ENCODE data around the gene C1orf53. TPM values are rescaled to one million over a fixed set of nuclear protein-coding genes. Genes with fewer than 3 reads are reported as not detected.

Gene C1orf53
- total RNA-seq, 1 donor from 2014 or later: 1.4 TPM

GRCh38 chr1:197944485-197944884, 42.1 kb downstream of the C1orf53 start:
- H3K4me2 ChIP-seq: no peak overlapping the region
- Mint-ChIP-seq H3K36me3 (no peaks in the 10 kb centered on the region), H3K27me3 (ENCODE audit: insufficient read depth, low read depth) (peaks cover 2% of the 10 kb centered on the region), H3K27ac (no peak overlapping the region), H3K9me3 (peaks cover 2% of the 10 kb centered on the region), H3K4me1 (no peaks in the 10 kb centered on the region), H3K4me3 (no peak overlapping the region)
- TF ChIP-seq EZH2 (IDR thresholded peaks at IDR 0.05) (no peak), EZH2phosphoT487 (IDR thresholded peaks at IDR 0.05) (no peak)
- TF ChIP-seq, protein P1, sequence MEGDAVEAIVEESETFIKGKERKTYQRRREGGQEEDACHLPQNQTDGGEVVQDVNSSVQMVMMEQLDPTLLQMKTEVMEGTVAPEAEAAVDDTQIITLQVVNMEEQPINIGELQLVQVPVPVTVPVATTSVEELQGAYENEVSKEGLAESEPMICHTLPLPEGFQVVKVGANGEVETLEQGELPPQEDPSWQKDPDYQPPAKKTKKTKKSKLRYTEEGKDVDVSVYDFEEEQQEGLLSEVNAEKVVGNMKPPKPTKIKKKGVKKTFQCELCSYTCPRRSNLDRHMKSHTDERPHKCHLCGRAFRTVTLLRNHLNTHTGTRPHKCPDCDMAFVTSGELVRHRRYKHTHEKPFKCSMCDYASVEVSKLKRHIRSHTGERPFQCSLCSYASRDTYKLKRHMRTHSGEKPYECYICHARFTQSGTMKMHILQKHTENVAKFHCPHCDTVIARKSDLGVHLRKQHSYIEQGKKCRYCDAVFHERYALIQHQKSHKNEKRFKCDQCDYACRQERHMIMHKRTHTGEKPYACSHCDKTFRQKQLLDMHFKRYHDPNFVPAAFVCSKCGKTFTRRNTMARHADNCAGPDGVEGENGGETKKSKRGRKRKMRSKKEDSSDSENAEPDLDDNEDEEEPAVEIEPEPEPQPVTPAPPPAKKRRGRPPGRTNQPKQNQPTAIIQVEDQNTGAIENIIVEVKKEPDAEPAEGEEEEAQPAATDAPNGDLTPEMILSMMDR (IDR thresholded peaks at IDR 0.05): no peak
- no peaks in the 10 kb centered on the region for H3K36me3 ChIP-seq
- H3K9me3 ChIP-seq (ENCODE audit: low read depth): no peaks in the 10 kb centered on the region
- H3K27ac ChIP-seq: no peak overlapping the region
- no peak for DNase-seq (ENCODE audit: low spot score)
- no peak overlapping the region for H2AFZ ChIP-seq (replicated peaks)
- H4K20me1 ChIP-seq (ENCODE audit: low read depth): no peaks in the 10 kb centered on the region
- H3F3A ChIP-seq (ENCODE audit: low read depth): no peaks in the 10 kb centered on the region
- H3K79me2 ChIP-seq (ENCODE audit: low read depth): no peaks in the 10 kb centered on the region
- H3K27me3 ChIP-seq: no peaks in the 10 kb centered on the region
- H3K9ac ChIP-seq: no peak overlapping the region
- no peaks in the 10 kb centered on the region for H3K4me1 ChIP-seq
- no peak overlapping the region for H3K4me3 ChIP-seq

DNA sequence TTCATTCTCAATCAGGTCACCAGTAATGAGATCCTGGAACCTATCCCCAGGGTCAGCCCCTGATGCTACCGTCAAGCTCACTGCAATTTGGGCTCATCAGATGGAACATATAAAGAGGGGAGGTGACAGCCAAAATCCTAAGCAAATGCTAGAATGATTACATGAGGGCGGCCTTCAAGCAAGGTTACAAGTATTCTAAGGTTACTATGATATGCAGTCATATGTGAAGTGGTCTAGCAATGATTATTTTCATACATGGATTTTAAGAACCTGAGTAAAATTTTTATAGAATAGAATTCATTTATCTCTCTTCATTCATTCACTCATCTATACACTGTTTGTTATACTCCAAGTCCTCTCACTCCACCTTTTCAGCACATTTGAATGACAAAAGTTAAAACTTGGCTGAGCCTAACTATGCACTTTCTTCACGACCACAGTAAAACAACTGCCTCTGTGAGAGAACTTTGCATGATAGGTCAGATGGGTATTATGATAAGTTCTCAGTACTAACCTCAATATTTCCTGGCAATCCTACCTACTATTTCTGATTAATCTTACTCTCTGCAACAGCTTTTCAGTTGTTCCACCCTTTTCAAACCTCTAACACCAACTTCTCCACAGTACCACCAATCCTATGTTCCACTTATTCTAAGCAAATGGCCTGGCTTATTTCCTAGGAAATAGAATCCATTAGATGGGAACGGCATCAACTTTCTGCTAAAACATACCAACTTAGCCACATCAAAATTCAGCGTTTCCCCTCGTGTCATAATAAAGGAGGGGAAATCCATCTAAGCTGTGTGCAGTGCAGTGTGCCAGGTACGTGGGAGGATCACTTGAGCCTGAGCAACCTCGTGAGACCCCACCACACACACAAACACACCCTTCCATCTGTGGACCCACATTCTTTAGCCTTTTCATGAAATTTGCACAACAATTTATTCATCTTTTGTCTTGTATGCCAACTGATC, 46.8 kb downstream of the C1orf53 start:
- Histone ChIP-seq H3K9me3 (ENCODE audit: low read depth) (no peaks in the 10 kb centered on the region), H3K79me2 (ENCODE audit: low read depth) (no peaks in the 10 kb centered on the region), H3K36me3 (no peaks in the 10 kb centered on the region), H3K27me3 (no peaks in the 10 kb centered on the region), H3K27ac (no peak overlapping the region), H3K4me2 (no peak overlapping the region), H4K20me1 (ENCODE audit: low read depth) (no peaks in the 10 kb centered on the region), H2AFZ (replicated peaks) (no peak overlapping the region), H3K4me1 (no peaks in the 10 kb centered on the region), H3F3A (ENCODE audit: low read depth) (no peaks in the 10 kb centered on the region), H3K4me3 (no peak overlapping the region), H3K9ac (no peak overlapping the region)
- TF ChIP-seq EZH2phosphoT487 (IDR thresholded peaks at IDR 0.05) (no peak), EZH2 (IDR thresholded peaks at IDR 0.05) (no peak)
- TF ChIP-seq, protein P1 (IDR thresholded peaks at IDR 0.05): no peak
- DNase-seq (ENCODE audit: low spot score): no peak
- Mint-ChIP-seq H3K27me3 (ENCODE audit: insufficient read depth, low read depth) (peaks cover 2% of the 10 kb centered on the region), H3K9me3 (peaks cover 2% of the 10 kb centered on the region), H3K27ac (no peak overlapping the region), H3K4me3 (no peak overlapping the region), H3K36me3 (no peaks in the 10 kb centered on the region), H3K4me1 (no peaks in the 10 kb centered on the region)

DNA sequence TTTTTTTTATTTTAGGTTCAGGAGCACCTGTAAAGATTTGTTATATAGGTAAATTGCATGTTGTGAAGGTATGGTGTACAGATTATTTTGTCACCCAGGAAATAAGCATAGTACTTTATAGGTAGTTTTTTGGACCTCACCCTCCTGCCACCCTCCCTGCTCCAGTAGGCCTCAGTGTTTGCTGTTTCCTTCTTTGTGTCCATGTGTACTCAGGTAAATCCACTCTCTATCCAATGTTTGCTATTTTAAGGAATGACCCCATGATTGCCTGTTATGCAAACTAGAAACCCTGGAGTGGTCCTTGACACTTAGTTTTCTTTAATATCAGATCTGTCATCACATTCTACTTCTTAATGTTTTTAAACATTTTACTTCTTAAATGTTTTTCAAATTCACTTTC, 48.7 kb downstream of the C1orf53 start:
- no peak for DNase-seq (ENCODE audit: low spot score)
- no peaks in the 10 kb centered on the region for H3K79me2 ChIP-seq (ENCODE audit: low read depth)
- H3K27me3 ChIP-seq: no peaks in the 10 kb centered on the region
- no peak overlapping the region for H3K4me3 ChIP-seq
- no peak overlapping the region for H2AFZ ChIP-seq (replicated peaks)
- H3K4me3 Mint-ChIP-seq: no peak overlapping the region
- H3F3A ChIP-seq (ENCODE audit: low read depth): no peaks in the 10 kb centered on the region
- no peak overlapping the region for H3K4me2 ChIP-seq
- no peaks in the 10 kb centered on the region for H3K9me3 ChIP-seq (ENCODE audit: low read depth)
- no peaks in the 10 kb centered on the region for H3K4me1 ChIP-seq
- no peak overlapping the region for H3K9ac ChIP-seq
- peaks cover 2% of the 10 kb centered on the region for H3K27me3 Mint-ChIP-seq (ENCODE audit: insufficient read depth, low read depth)
- TF ChIP-seq EZH2phosphoT487 (IDR thresholded peaks at IDR 0.05) (no peak), EZH2 (IDR thresholded peaks at IDR 0.05) (no peak)
- TF ChIP-seq, protein P1 (IDR thresholded peaks at IDR 0.05): no peak
- no peaks in the 10 kb centered on the region for H3K4me1 Mint-ChIP-seq
- H4K20me1 ChIP-seq (ENCODE audit: low read depth): no peaks in the 10 kb centered on the region
- no peak overlapping the region for H3K27ac Mint-ChIP-seq
- H3K9me3 Mint-ChIP-seq: no peaks in the 10 kb centered on the region
- H3K36me3 Mint-ChIP-seq: no peaks in the 10 kb centered on the region
- H3K27ac ChIP-seq: no peak overlapping the region
- no peaks in the 10 kb centered on the region for H3K36me3 ChIP-seq
